Esophagus muscularis mucosa (tissue), 4 donors: Measurements from ENCODE around the gene RIPOR2.

ENCODE experiments used
- EP300 ChIP-seq: sonication (generic); formaldehyde crosslinking; IDR thresholded peaks from one replicate; pipeline ENCODE4 v1.6.1; 2017; ENCODE audit warnings: antibody characterized with exemption
- POLR2A ChIP-seq: fragments of 450-650 bp; IDR thresholded peaks from one replicate; pipeline ENCODE4 v1.6.1; 2017; ENCODE audit warnings: antibody characterized with exemption, moderate library complexity, mild to moderate bottlenecking, low read depth
- POLR2AphosphoS5 ChIP-seq, 2 donors: sonication (generic); formaldehyde crosslinking; IDR thresholded peaks; one replicate each; pipeline ENCODE4 v1.6.1; 2017; ENCODE audit warnings: antibody characterized with exemption in 2 of 2
- TF ChIP-seq, protein P1 (sequence below), 3 experiments: fragments of 200-600 bp in 2 of 3; fragments of 450-650 bp in 1 of 3; sonication (generic) in 2 of 3; IDR thresholded peaks; one replicate each; pipeline ENCODE4 v1.5.1; 2017 to 2019; ENCODE audit warnings: antibody characterized with exemption in 3 of 3, mild to moderate bottlenecking in 2 of 3, moderate library complexity in 1 of 3

DNA sequence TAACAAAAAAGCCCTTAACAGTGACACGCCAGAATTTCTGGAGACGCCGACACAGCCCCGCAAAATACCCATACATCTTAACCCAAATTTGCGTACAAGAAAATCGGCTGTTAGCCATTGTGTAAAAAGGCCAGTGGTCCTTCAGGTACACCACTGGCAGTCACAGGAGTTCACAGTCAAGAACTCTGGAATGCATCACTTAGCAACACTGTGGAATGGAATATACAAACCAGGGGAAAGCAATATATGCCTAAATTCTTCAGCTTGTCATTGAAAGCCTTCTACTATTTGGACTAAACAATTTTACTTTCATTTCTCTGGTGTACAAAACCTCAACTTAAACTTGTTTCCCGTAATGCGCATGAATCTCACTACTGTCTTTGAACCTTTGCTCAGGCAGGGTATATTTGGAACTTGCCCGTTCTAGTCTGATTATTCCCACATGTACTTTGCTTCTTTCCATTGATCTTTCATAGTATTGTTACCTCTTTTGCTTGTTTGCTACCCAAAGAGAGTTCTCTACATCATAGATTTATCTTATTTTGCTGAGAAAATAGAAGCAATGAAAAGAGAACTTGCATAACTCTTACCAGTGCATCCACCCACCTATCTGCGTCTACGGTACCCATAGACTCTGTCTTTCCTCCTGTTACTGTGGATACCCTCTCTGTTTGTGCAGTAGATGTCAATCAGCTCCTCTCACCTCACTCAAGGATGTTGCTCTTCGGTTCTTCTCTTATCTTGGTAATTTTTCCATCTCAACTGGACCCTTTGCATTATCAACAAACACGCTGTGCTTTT lies 136.8 kb downstream of the RIPOR2 start, which contains the start of gene ARMH2:
- TF ChIP-seq, protein P1, sequence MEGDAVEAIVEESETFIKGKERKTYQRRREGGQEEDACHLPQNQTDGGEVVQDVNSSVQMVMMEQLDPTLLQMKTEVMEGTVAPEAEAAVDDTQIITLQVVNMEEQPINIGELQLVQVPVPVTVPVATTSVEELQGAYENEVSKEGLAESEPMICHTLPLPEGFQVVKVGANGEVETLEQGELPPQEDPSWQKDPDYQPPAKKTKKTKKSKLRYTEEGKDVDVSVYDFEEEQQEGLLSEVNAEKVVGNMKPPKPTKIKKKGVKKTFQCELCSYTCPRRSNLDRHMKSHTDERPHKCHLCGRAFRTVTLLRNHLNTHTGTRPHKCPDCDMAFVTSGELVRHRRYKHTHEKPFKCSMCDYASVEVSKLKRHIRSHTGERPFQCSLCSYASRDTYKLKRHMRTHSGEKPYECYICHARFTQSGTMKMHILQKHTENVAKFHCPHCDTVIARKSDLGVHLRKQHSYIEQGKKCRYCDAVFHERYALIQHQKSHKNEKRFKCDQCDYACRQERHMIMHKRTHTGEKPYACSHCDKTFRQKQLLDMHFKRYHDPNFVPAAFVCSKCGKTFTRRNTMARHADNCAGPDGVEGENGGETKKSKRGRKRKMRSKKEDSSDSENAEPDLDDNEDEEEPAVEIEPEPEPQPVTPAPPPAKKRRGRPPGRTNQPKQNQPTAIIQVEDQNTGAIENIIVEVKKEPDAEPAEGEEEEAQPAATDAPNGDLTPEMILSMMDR (IDR thresholded peaks at IDR 0.05): no peak
- no peak for TF ChIP-seq EP300
- no peak for TF ChIP-seq POLR2A
- TF ChIP-seq POLR2AphosphoS5 (IDR thresholded peaks at IDR 0.05): no peak
